WI38 (cell line): ENCODE data around the gene POU2F2.

ENCODE experiments used
- H3K4me3 ChIP-seq: 2 replicates; pipeline ENCODE4 v1.5.1; 2011; ENCODE audit warnings: low read depth, mild to moderate bottlenecking, control low read depth, low read length
- CTCF ChIP-seq: IDR thresholded peaks from 2 replicates; pipeline ENCODE4 v1.5.1; 2012; ENCODE audit warnings: low read depth, mild to moderate bottlenecking, control low read depth, low read length

Gene POU2F2

GRCh38 chr19:42091742-42092141 is 40.5 kb downstream of the POU2F2 start:
- TF ChIP-seq CTCF = no peak
- no peak overlapping the region for H3K4me3 ChIP-seq

- no peak overlapping the region for H3K4me3 ChIP-seq
- no peak for TF ChIP-seq CTCF
Observed at GRCh38 chr19:42091300-42091699, 40.9 kb downstream of the POU2F2 start.

- H3K4me3 ChIP-seq = no peak overlapping the region
- no peak for TF ChIP-seq CTCF
Observed at GRCh38 chr19:42090672-42091071, 41.6 kb downstream of the POU2F2 start.

- TF ChIP-seq CTCF = no peak
Observed at GRCh38 chr19:42089772-42090171, 42.5 kb downstream of the POU2F2 start.

GRCh38 chr19:42089191-42089750 is 43.0 kb downstream of the POU2F2 start:
- no peak for TF ChIP-seq CTCF
- H3K4me3 ChIP-seq = no peak overlapping the region

More at GRCh38 chr19:42089772-42090171, 42.5 kb downstream of the POU2F2 start:
- H3K4me3 ChIP-seq = no peak overlapping the region

GRCh38 chr19:42088471-42089190 is 43.6 kb downstream of the POU2F2 start:
- peak overlapping the region; percentile 32 for H3K4me3 ChIP-seq
- no peak for TF ChIP-seq CTCF

GRCh38 chr19:42086770-42087550 is 45.3 kb downstream of the POU2F2 start:
- TF ChIP-seq CTCF = no peak
- no peak overlapping the region for H3K4me3 ChIP-seq
